H1 (cell line): Measurements from ENCODE around the gene RPUSD4. TPM values are rescaled to one million over a fixed set of nuclear protein-coding genes. Genes with fewer than 3 reads are reported as not detected.

Experiments
- CTCF ChIA-PET: fragments of 300-600 bp; sonication (Branson Sonifier 250); formaldehyde crosslinking; loops from one replicate; lab custom pipeline; 2021; ENCODE audit not compliant: partially characterized antibody; lab: Charles Lee
- POLR2A ChIA-PET: fragments of 300-600 bp; sonication (Branson Sonifier 250); formaldehyde crosslinking; loops from one replicate; lab custom pipeline; 2021; ENCODE audit warnings: inconsistent platforms; ENCODE audit not compliant: partially characterized antibody; lab: Charles Lee
- DNase-seq, 2 experiments: peaks; one replicate each; pipeline versions ENCODE4 v3.0.0 to v3.0.0-alpha.2; 2010 to 2022; ENCODE audit warnings: low spot score in 2 of 2, low read depth in 1 of 2, mixed read lengths in 1 of 2
- FAIRE-seq: peaks from 2 replicates; lab custom pipeline; 2011; peaks lifted over from hg19 to GRCh38; lab: Jason Lieb, UNC
- H2AFZ ChIP-seq: 2 replicates; pipeline ENCODE4 v1.8.1; 2012; ENCODE audit warnings: low read length, inconsistent platforms
- H2AK5ac ChIP-seq: 2 replicates; pipeline ENCODE4 v1.6.1; 2013; ENCODE audit warnings: low read depth, low read length
- H2BK120ac ChIP-seq: replicated peaks from 2 replicates; pipeline ENCODE3; 2013; ENCODE audit warnings: low read depth, low read length, inconsistent platforms
- H2BK12ac ChIP-seq: 2 replicates; pipeline ENCODE4 v1.6.1; 2013; ENCODE audit warnings: low read depth, low read length
- H2BK15ac ChIP-seq: 2 replicates; pipeline ENCODE4 v1.6.1; 2013; ENCODE audit warnings: low read length
- H2BK20ac ChIP-seq: 2 replicates; pipeline ENCODE4 v1.6.1; 2013; ENCODE audit warnings: low read length
- H2BK5ac ChIP-seq: 2 replicates; pipeline ENCODE4 v1.6.1; 2013; ENCODE audit warnings: low read depth, low read length
- H3K14ac ChIP-seq: 2 replicates; pipeline ENCODE4 v1.6.1; 2013; ENCODE audit warnings: inconsistent platforms; ENCODE audit not compliant: insufficient read length
- H3K18ac ChIP-seq: 2 replicates; pipeline ENCODE4 v1.6.1; 2013; ENCODE audit warnings: low read length; ENCODE audit errors: extremely low read depth
- H3K23ac ChIP-seq: 2 replicates; pipeline ENCODE4 v1.6.1; 2013; ENCODE audit warnings: inconsistent platforms; ENCODE audit not compliant: insufficient read length
- H3K23me2 ChIP-seq: 2 replicates; pipeline ENCODE4 v1.6.1; 2013; ENCODE audit warnings: low read depth, low read length
- H3K27ac ChIP-seq: 2 replicates; pipeline ENCODE4 v1.6.1; 2011; ENCODE audit warnings: low read depth, low read length, inconsistent platforms
- H3K27me3 ChIP-seq, 4 experiments: replicated peaks in 1 of 4; 1 replicate in 1 of 4; 2 replicates in 3 of 4; pipeline versions ENCODE4 v1.6.1 to v1.8.1; 2011 to 2013; ENCODE audit warnings: low read length in 3 of 4, mild to moderate bottlenecking in 3 of 4, inconsistent platforms in 2 of 4, mixed read lengths in 2 of 4, moderate library complexity in 1 of 4; ENCODE audit not compliant: control insufficient read depth in 3 of 4, insufficient read depth in 3 of 4; ENCODE audit errors: extremely low read depth in 1 of 4
- H3K36me3 ChIP-seq, 4 experiments: 2 replicates each; pipeline versions ENCODE4 v1.6.1 to v1.8.1; 2011 to 2013; ENCODE audit warnings: mild to moderate bottlenecking in 4 of 4, low read length in 3 of 4, moderate library complexity in 2 of 4, control low read depth in 1 of 4, inconsistent platforms in 1 of 4; ENCODE audit not compliant: insufficient read depth in 4 of 4, control insufficient read depth in 2 of 4
- H3K4ac ChIP-seq: replicated peaks from 2 replicates; pipeline ENCODE3; 2013; ENCODE audit warnings: low read length, low read depth, mixed read lengths, inconsistent platforms; ENCODE audit not compliant: insufficient read length
- H3K4me1 ChIP-seq, 4 experiments: replicated peaks in 1 of 4; 1 replicate in 1 of 4; 2 replicates in 3 of 4; pipeline versions ENCODE4 v1.6.1 to v1.8.1; 2011 to 2013; ENCODE audit warnings: low read length in 3 of 4, inconsistent platforms in 2 of 4, mixed read lengths in 1 of 4; ENCODE audit not compliant: insufficient read depth in 4 of 4, control insufficient read depth in 3 of 4
- H3K4me2 ChIP-seq, 2 experiments: 2 replicates each; pipeline versions ENCODE4 v1.6.1 to v1.8.1; 2011 to 2013; ENCODE audit warnings: low read depth in 2 of 2, low read length in 2 of 2, control low read depth in 1 of 2, inconsistent platforms in 1 of 2, mild to moderate bottlenecking in 1 of 2; ENCODE audit not compliant: insufficient read depth in 1 of 2
- H3K4me3 ChIP-seq, 4 experiments: fragments of 200-600, 300-600 bp in 1 of 4; sonication (generic), shearing (Covaris generic), sonication (Bioruptor Twin) in 1 of 4; 2 replicates each; pipeline versions ENCODE4 v1.5.1 to v1.8.1; 2011 to 2016; ENCODE audit warnings: low read length in 4 of 4, low read depth in 3 of 4, control low read depth in 2 of 4, inconsistent platforms in 2 of 4, mild to moderate bottlenecking in 2 of 4, mixed read lengths in 1 of 4, moderate library complexity in 1 of 4; ENCODE audit not compliant: insufficient read depth in 2 of 4; ENCODE audit errors: extremely low read depth in 1 of 4
- H3K56ac ChIP-seq: replicated peaks from 2 replicates; pipeline ENCODE3; 2013; ENCODE audit warnings: low read depth, mild to moderate bottlenecking, mixed read lengths, low read length, inconsistent platforms; ENCODE audit not compliant: insufficient read length
- H3K79me1 ChIP-seq: 2 replicates; pipeline ENCODE4 v1.6.1; 2013; ENCODE audit warnings: low read depth, low read length, control low read depth
- H3K79me2 ChIP-seq, 2 experiments: 2 replicates each; pipeline versions ENCODE4 v1.6.1 to v1.8.1; 2012 to 2013; ENCODE audit warnings: low read length in 2 of 2, mild to moderate bottlenecking in 2 of 2, inconsistent platforms in 1 of 2; ENCODE audit not compliant: insufficient read depth in 2 of 2, control insufficient read depth in 1 of 2
- H3K9ac ChIP-seq, 4 experiments: replicated peaks in 1 of 4; 1 replicate in 1 of 4; 2 replicates in 3 of 4; pipeline versions ENCODE4 v1.6.1 to v1.8.1; 2011 to 2013; ENCODE audit warnings: low read depth in 3 of 4, low read length in 3 of 4, control low read depth in 2 of 4, mild to moderate bottlenecking in 2 of 4, moderate library complexity in 2 of 4, inconsistent platforms in 1 of 4; ENCODE audit errors: extremely low read depth in 1 of 4
- H3K9me3 ChIP-seq, 2 experiments: 2 replicates each; pipeline versions ENCODE4 v1.6.1 to v1.8.1; 2012 to 2013; ENCODE audit warnings: mild to moderate bottlenecking in 2 of 2, moderate library complexity in 2 of 2, control low read depth in 1 of 2, inconsistent platforms in 1 of 2, low read depth in 1 of 2, low read length in 1 of 2, mixed read lengths in 1 of 2; ENCODE audit not compliant: insufficient read depth in 2 of 2
- H4K20me1 ChIP-seq, 2 experiments: replicated peaks in 1 of 2; 2 replicates each; pipeline versions ENCODE3 to v1.8.1; 2011 to 2013; ENCODE audit warnings: inconsistent platforms in 2 of 2, low read length in 2 of 2, mild to moderate bottlenecking in 1 of 2; ENCODE audit not compliant: insufficient read depth in 2 of 2, control insufficient read depth in 1 of 2
- H4K5ac ChIP-seq: 2 replicates; pipeline ENCODE4 v1.6.1; 2013; ENCODE audit warnings: low read length, low read depth, mixed read lengths, inconsistent platforms; ENCODE audit not compliant: insufficient read length
- H4K8ac ChIP-seq: 2 replicates; pipeline ENCODE4 v1.8.0; 2013; ENCODE audit warnings: mild to moderate bottlenecking, moderate library complexity, low read length, inconsistent platforms; ENCODE audit not compliant: insufficient read depth; ENCODE audit errors: extremely low read depth
- H4K91ac ChIP-seq: replicated peaks from 2 replicates; pipeline ENCODE3; 2013; ENCODE audit warnings: low read length, mixed read lengths, inconsistent platforms; ENCODE audit not compliant: insufficient read length
- ASH2L ChIP-seq: fragments of 200-600, 300-600 bp; sonication (generic); IDR thresholded peaks from one replicate; pipeline ENCODE4 v1.7.1; 2017; ENCODE audit warnings: low read length
- ATF2 ChIP-seq: IDR thresholded peaks from 2 replicates; pipeline ENCODE4 v1.6.1; 2012; ENCODE audit warnings: low read length, inconsistent platforms
- ATF3 ChIP-seq: IDR thresholded peaks from 2 replicates; pipeline ENCODE4 v1.6.1; 2011; ENCODE audit warnings: low read depth, mild to moderate bottlenecking, low read length; ENCODE audit not compliant: insufficient read depth
- CEBPB ChIP-seq: IDR thresholded peaks from 2 replicates; pipeline ENCODE4 v1.6.1; 2012; ENCODE audit warnings: low read depth, low read length
- EZH2 ChIP-seq: fragments of 200-600 bp; sonication (generic); IDR thresholded peaks from 2 replicates; pipeline ENCODE4 v1.7.1; 2012; ENCODE audit warnings: low read depth, mild to moderate bottlenecking, moderate library complexity, low read length, inconsistent platforms; ENCODE audit not compliant: severe bottlenecking
- HDAC2 ChIP-seq, 2 experiments: fragments of 300-600 bp in 1 of 2; sonication (generic) in 1 of 2; IDR thresholded peaks; 2 replicates each; pipeline ENCODE4 v1.6.1; 2011 to 2012; ENCODE audit warnings: low read depth in 2 of 2, low read length in 2 of 2, mild to moderate bottlenecking in 2 of 2, moderate library complexity in 2 of 2, borderline replicate concordance in 1 of 2, inconsistent platforms in 1 of 2
- POU5F1 ChIP-seq: IDR thresholded peaks from 2 replicates; pipeline ENCODE4 v1.6.1; 2011; ENCODE audit warnings: low read depth, mild to moderate bottlenecking, low read length, moderate library complexity
- RFX5 ChIP-seq: IDR thresholded peaks from 2 replicates; pipeline ENCODE4 v1.6.1; 2011; ENCODE audit warnings: low read depth, low read length, improper control_type of control experiment, borderline replicate concordance
- SIX5 ChIP-seq: IDR thresholded peaks from 2 replicates; pipeline ENCODE4 v1.6.1; 2011; ENCODE audit warnings: mild to moderate bottlenecking, low read depth, low read length
- ZNF274 ChIP-seq: IDR thresholded peaks from 2 replicates; pipeline ENCODE4 v1.7.0; 2012; ENCODE audit warnings: low read length, borderline replicate concordance; ENCODE audit errors: extremely low read depth
- WGBS, 2 experiments: shearing (Covaris generic) in 1 of 2; methylation state at CpG; one replicate each; pipeline versions ENCODE4 v1.1.6 to v1.1.7; 2013 to 2015; ENCODE audit warnings: low lambda C conversion rate in 2 of 2, mixed read lengths in 2 of 2, inconsistent platforms in 1 of 2, low coverage in 1 of 2, missing lambda C conversion rate in 1 of 2; ENCODE audit not compliant: insufficient replicate concordance in 2 of 2, insufficient coverage in 1 of 2, insufficient read length in 1 of 2; ENCODE audit errors: extremely low coverage in 1 of 2, missing lambda C conversion rate in 1 of 2; 5-methylcytosine and 5-hydroxymethylcytosine counted together
- polyA plus RNA-seq, 7 experiments: library from polyadenylated mRNA; depleted of rRNA in 3 of 7; stranded (reverse) in 5 of 7; unstranded in 2 of 7; fragments of >200 nt in 5 of 7; fragments of 200-250 nt in 2 of 7; gene quantifications; 1 replicate in 5 of 7; 2 replicates in 1 of 7; 4 replicates in 1 of 7; pipeline versions ENCODE4 v1.2.1 to v1.2.3, GENCODE V29; 2011 to 2013; ENCODE audit warnings: missing spikeins in 2 of 7, mixed read lengths in 2 of 7
- total RNA-seq: library from RNA; stranded (reverse); fragmentation: NEBNext Ultra II Directional; extraction: Animal tissue kit (Norgen Biotek cat#: 25700); gene quantifications from 2 replicates; pipeline ENCODE4 v1.2.1, GENCODE V29; 2021

The RPUSD4 gene
- total and polyA plus RNA-seq, 2 of the 8 experiments (the other 6 are each of a cell fraction or from before 2014, with no cell fraction given): 36.1 to 50.7 TPM

GRCh38 chr11:126229858-126230540 lies 18.5 kb upstream of the RPUSD4 start:
- H3K27ac ChIP-seq: no peak overlapping the region
- POLR2A ChIA-PET: interaction anchor here (1.1 to 1.9 kb wide), 4 partner anchors 16 to 38 kb away, joined by 3 to 5 read pairs (median 4); partner anchors contain the start of genes FAM118B, RPUSD4 and SRPRA
- TF ChIP-seq SIX5 (no peak), ATF2 (no peak), ASH2L (no peak), POU5F1 (no peak), RFX5 (no peak), ZNF274 (no peak), EZH2 (no peak), CEBPB (no peak), HDAC2 (IDR thresholded peaks at IDR 0.05; ENCODE audit: borderline replicate concordance in 1 of 2, low read depth in 2 of 2, low read length in 2 of 2) (no peak), ATF3 (no peak)

More at GRCh38 chr11:126229858-126230540, 18.5 kb upstream of the RPUSD4 start:
- Histone ChIP-seq H2BK15ac (no peak overlapping the region), H3K56ac (no peak overlapping the region), H4K91ac (no peak overlapping the region), H2BK120ac (no peak overlapping the region), H3K4me1 (no peaks in the 10 kb centered on the region; a peak in 1 of 7 replicates), H2AFZ (no peak overlapping the region), H3K79me1 (0 out of 2 replicates have a peak, but pooled peaks cover 6% of the 10 kb centered on the region), H3K14ac (no peak overlapping the region), H3K9me3 (no peaks in the 10 kb centered on the region), H3K79me2 (peaks cover 0 to 28% of the 10 kb centered on the region in 2 experiments; a peak in 2 of 4 replicates), H2BK12ac (no peak overlapping the region), H4K8ac (no peak overlapping the region), H3K23me2 (no peaks in the 10 kb centered on the region), H3K23ac (no peak overlapping the region), H2BK5ac (no peak overlapping the region), H3K4me3 (no peak overlapping the region), H2AK5ac (no peak overlapping the region), H3K4me2 (no peak overlapping the region), H3K27me3 (no peaks in the 10 kb centered on the region), H2BK20ac (no peak overlapping the region), H3K18ac (no peak overlapping the region), H4K20me1 (peaks cover 0 to 3% of the 10 kb centered on the region in 2 experiments), H3K4ac (no peak overlapping the region), H3K9ac (no peak overlapping the region), H3K36me3 (peaks cover 0 to 7% (median 2%) of the 10 kb centered on the region in 4 experiments; a peak in 2 of 8 replicates), H4K5ac (no peak overlapping the region)
- FAIRE-seq (no peak), DNase-seq (no peak)
- WGBS, 2 experiments: 91% methylated on average over 3 of the region's 3 CpGs; no CpG with 5 or more reads in 1 of the 2 experiments
- CTCF ChIA-PET: no interaction called here
